OCI-LY1 (cell line): ENCODE data around the gene COA8.

Experiments
- H2AFZ ChIP-seq: fragments of 200-600 bp; sonication (generic), shearing (Covaris generic); 2 replicates; pipeline ENCODE4 v1.6.0; 2014; ENCODE audit warnings: antibody characterized with exemption, mild to moderate bottlenecking, low read length
- H3F3A ChIP-seq: fragments of 200-600 bp; sonication (generic), shearing (Covaris generic); 2 replicates; pipeline ENCODE4 v1.6.0; 2014; ENCODE audit warnings: mild to moderate bottlenecking, antibody characterized with exemption, low read length, moderate library complexity; ENCODE audit not compliant: insufficient read depth
- H3K27ac ChIP-seq: fragments of 200-600 bp; sonication (generic); 2 replicates; pipeline ENCODE4 v1.5.1; 2014; ENCODE audit warnings: low read length, mixed run types, mild to moderate bottlenecking, low read depth; ENCODE audit not compliant: poor library complexity, severe bottlenecking
- H3K27me3 ChIP-seq: fragments of 200-600 bp; sonication (generic); 2 replicates; pipeline ENCODE4 v1.6.0; 2014; ENCODE audit warnings: antibody characterized with exemption, mild to moderate bottlenecking, low read length, moderate library complexity; ENCODE audit not compliant: insufficient read depth
- H3K36me3 ChIP-seq: fragments of 200-600 bp; sonication (generic); 2 replicates; pipeline ENCODE4 v1.6.1; 2014; ENCODE audit warnings: mild to moderate bottlenecking, antibody characterized with exemption, low read length, moderate library complexity, mixed read lengths; ENCODE audit not compliant: insufficient read depth
- H3K4me1 ChIP-seq: fragments of 200-600 bp; sonication (generic); 2 replicates; pipeline ENCODE4 v1.5.1; 2014; ENCODE audit warnings: mild to moderate bottlenecking, low read length, moderate library complexity; ENCODE audit not compliant: insufficient read depth, severe bottlenecking
- H3K4me2 ChIP-seq: fragments of 200-600 bp; sonication (generic), shearing (Covaris generic); 2 replicates; pipeline ENCODE4 v1.6.1; 2014; ENCODE audit warnings: low read length
- H3K4me3 ChIP-seq: fragments of 200-600 bp; sonication (generic); 2 replicates; pipeline ENCODE4 v1.5.1; 2014; ENCODE audit warnings: low read length, low read depth, mild to moderate bottlenecking, mixed read lengths; ENCODE audit not compliant: poor library complexity, severe bottlenecking
- H3K79me2 ChIP-seq: fragments of 200-600 bp; shearing (Covaris generic); 2 replicates; pipeline ENCODE4 v1.6.1; 2016; ENCODE audit warnings: mixed run types, low read length, mixed read lengths; ENCODE audit not compliant: insufficient read depth
- H3K9ac ChIP-seq: fragments of 200-600 bp; sonication (generic), shearing (Covaris generic); 2 replicates; pipeline ENCODE4 v1.6.1; 2014; ENCODE audit warnings: mild to moderate bottlenecking, low read length, mixed read lengths
- H3K9me2 ChIP-seq: fragments of 200-600 bp; sonication (generic), shearing (Covaris generic); 2 replicates; pipeline ENCODE4 v1.6.1; 2014; ENCODE audit warnings: low read depth, mild to moderate bottlenecking, low read length, mixed read lengths
- H3K9me3 ChIP-seq: fragments of 200-600 bp; shearing (Covaris generic); 2 replicates; pipeline ENCODE4 v1.6.1; 2014; ENCODE audit warnings: low read length, mixed read lengths
- H4K20me1 ChIP-seq: fragments of 200-600 bp; sonication (generic), shearing (Covaris generic); 2 replicates; pipeline ENCODE4 v1.6.0; 2016; ENCODE audit warnings: mild to moderate bottlenecking, low read length; ENCODE audit not compliant: insufficient read depth
- EZH2 ChIP-seq: fragments of 200-600 bp; sonication (generic), shearing (Covaris generic); IDR thresholded peaks from 2 replicates; pipeline ENCODE4 v1.8.0; 2017; ENCODE audit warnings: borderline replicate concordance, mixed run types, mild to moderate bottlenecking, antibody characterized with exemption, low read length, moderate library complexity, mixed read lengths
- TF ChIP-seq, protein P1 (sequence below): fragments of 200-600 bp; sonication (generic), shearing (Covaris generic); IDR thresholded peaks from 2 replicates; pipeline ENCODE4 v1.5.1; 2017; ENCODE audit warnings: mild to moderate bottlenecking, antibody characterized with exemption, low read length, moderate library complexity, mixed read lengths

COA8 gene

DNA sequence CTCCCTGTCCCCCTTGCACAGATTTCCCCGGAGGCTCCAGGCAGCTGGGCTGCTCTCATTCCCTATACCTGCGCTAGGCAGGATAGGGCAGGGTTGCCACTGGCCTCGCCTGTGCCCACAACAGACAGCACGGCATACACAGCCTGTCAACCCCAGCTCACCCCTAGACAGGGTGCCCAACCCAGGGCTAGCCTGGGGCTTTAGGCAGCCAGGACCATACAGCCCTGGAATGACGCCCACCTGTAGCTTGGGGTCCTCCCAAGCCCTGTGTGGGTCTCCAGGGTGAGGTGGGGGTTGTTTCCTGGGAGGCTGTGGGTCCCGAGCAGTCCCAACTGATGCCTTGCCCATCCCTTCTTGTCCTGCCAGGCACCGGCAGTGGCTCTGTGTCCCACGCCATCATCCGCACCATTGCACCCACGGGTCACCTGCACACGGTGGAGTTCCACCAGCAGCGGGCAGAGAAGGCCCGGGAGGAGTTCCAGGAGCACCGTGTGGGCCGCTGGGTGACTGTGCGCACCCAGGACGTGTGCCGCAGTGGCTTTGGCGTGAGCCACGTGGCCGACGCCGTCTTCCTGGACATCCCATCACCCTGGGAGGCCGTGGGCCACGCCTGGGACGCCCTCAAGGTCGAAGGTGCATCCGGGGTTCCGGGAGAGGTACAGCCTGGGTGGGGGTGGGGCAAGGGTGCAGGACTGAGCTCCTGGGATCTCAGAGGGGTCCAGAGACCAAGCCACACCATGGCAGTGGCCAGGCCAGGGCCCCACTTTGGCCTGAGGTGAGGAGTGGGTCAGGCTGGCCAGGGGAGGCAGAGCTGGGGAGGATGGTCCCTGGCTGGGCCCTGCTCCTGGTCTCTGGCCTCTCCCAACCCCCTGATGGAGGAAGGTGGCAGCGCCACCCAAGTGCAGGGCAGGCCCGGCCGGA is 30.3 kb upstream of the COA8 start:
- Histone ChIP-seq H3K36me3 (peaks cover 27% of the 10 kb centered on the region; the same call in 1 of the 2 replicates), H3K27ac (no peak overlapping the region), H2AFZ (no peak overlapping the region), H3K4me3 (no peak overlapping the region), H3K79me2 (peaks cover 8% of the 10 kb centered on the region), H3K4me1 (peaks cover 27% of the 10 kb centered on the region), H3K9me3 (no peaks in the 10 kb centered on the region), H3K27me3 (no peaks in the 10 kb centered on the region), H3K9me2 (no peaks in the 10 kb centered on the region), H3K4me2 (no peak overlapping the region), H3F3A (no peaks in the 10 kb centered on the region), H4K20me1 (no peaks in the 10 kb centered on the region), H3K9ac (no peak overlapping the region)
- TF ChIP-seq EZH2: no peak
- TF ChIP-seq, protein P1, sequence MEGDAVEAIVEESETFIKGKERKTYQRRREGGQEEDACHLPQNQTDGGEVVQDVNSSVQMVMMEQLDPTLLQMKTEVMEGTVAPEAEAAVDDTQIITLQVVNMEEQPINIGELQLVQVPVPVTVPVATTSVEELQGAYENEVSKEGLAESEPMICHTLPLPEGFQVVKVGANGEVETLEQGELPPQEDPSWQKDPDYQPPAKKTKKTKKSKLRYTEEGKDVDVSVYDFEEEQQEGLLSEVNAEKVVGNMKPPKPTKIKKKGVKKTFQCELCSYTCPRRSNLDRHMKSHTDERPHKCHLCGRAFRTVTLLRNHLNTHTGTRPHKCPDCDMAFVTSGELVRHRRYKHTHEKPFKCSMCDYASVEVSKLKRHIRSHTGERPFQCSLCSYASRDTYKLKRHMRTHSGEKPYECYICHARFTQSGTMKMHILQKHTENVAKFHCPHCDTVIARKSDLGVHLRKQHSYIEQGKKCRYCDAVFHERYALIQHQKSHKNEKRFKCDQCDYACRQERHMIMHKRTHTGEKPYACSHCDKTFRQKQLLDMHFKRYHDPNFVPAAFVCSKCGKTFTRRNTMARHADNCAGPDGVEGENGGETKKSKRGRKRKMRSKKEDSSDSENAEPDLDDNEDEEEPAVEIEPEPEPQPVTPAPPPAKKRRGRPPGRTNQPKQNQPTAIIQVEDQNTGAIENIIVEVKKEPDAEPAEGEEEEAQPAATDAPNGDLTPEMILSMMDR: no peak

DNA sequence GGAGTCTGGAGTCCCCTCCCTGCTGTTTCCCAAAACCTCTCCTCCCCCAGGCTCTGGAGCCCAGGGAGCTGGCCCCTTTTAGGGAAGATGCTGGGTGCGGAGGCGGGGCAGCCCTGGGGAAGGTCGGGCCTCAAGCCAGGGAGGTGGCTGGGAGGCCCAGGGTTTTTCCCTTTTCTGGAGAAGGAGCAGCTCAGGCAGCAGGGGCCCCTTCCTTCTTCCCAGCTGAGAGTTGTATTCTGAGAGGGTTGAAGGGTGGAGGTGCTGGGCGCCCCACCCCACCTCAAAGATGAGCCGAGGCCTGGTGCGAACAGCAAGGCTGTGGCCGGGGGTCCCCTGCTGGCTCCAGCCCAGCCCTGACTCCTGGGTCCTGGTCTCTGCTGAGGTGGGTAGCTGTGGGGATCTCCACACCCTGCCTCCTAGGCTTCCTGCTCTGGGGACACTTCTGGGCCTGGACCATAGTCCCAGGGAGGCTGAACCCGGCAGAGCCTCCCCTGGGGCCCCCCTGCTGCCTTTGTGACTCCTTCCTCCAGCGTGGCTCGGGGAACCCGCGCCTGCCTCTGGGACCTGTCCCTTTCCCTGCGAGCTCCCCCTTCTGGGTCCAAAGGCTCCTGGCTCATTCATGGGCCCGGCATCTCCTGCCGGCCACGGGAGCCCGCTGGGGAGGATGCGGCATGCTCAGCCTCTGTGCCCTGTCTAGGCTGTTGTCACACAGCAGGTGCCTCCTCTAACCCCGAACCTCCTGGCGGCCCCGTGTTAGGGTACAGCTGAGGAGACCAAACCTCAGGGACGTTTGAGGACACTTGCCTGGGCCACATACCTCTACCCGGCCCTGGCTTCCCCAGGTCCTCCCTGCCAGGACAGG is 29.4 kb upstream of the COA8 start:
- no peaks in the 10 kb centered on the region for H3K27me3 ChIP-seq
- no peak overlapping the region for H3K4me2 ChIP-seq
- no peaks in the 10 kb centered on the region for H3F3A ChIP-seq
- H3K36me3 ChIP-seq: peaks cover 27% of the 10 kb centered on the region; the same call in 1 of the 2 replicates
- H3K9ac ChIP-seq: no peak overlapping the region
- TF ChIP-seq, protein P1: no peak
- no peak for TF ChIP-seq EZH2
- no peaks in the 10 kb centered on the region for H4K20me1 ChIP-seq
- no peak overlapping the region for H2AFZ ChIP-seq
- H3K27ac ChIP-seq: no peak overlapping the region
- peaks cover 8% of the 10 kb centered on the region for H3K79me2 ChIP-seq
- no peak overlapping the region for H3K4me3 ChIP-seq
- H3K4me1 ChIP-seq: peaks cover 19% of the 10 kb centered on the region
- H3K9me3 ChIP-seq: no peaks in the 10 kb centered on the region
- H3K9me2 ChIP-seq: no peaks in the 10 kb centered on the region

DNA sequence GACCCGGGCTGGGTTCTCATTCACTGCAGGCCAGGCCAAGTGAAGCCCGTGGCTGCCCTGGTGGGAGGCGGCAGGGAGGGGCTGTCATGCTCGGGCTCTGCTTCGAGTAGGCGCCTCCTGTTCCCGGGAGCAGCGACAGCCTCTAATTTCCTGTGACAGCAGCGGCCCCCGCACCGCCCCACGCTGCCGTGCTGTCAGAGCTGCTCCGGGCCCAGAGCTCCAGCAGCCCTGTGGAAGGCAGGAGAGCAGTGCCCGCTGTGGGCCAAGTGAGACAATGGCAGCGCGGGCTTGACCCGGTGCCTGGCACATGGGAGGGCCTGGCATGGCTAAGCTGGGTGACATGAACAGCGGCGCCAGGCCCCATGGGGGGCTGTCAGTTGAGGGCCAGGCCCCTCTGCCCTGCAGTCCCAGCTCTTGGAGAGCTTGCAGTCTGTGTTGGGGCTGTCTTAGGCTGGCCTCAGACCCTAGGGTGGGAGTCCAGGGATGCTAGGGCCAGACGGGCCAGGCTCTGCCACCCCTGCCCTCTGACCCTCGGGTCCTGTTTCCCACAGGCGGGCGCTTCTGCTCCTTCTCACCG is 28.7 kb upstream of the COA8 start:
- TF ChIP-seq, protein P1: no peak
- TF ChIP-seq EZH2: no peak
- Histone ChIP-seq H3K9me3 (no peaks in the 10 kb centered on the region), H2AFZ (no peak overlapping the region), H4K20me1 (no peaks in the 10 kb centered on the region), H3K9me2 (no peaks in the 10 kb centered on the region), H3K4me2 (no peak overlapping the region), H3K9ac (no peak overlapping the region), H3K36me3 (peaks cover 27% of the 10 kb centered on the region; the same call in 1 of the 2 replicates), H3F3A (no peaks in the 10 kb centered on the region), H3K4me1 (peaks cover 14% of the 10 kb centered on the region), H3K79me2 (peaks cover 8% of the 10 kb centered on the region), H3K27ac (no peak overlapping the region), H3K4me3 (no peak overlapping the region), H3K27me3 (0 out of 2 replicates have a peak, but pooled peaks cover 3% of the 10 kb centered on the region)
